ENCODE results near the gene CTSW. TPM values are rescaled to one million over a fixed set of nuclear protein-coding genes. Genes with fewer than 3 reads are reported as not detected.
A peak's percentile ranks its signal among the peaks of the same experiment; 100 is the strongest.

Gene CTSW
- total and polyA plus RNA-seq, 4 donors = 2.9 to 8.7 (median 3.8) TPM

GRCh38 chr11:65892661-65893317 is 13.2 kb downstream of the CTSW start:
- H3K27ac ChIP-seq (ENCODE audit: low read depth in 1 of 2, low read length in 1 of 2) = peak overlapping the region; percentile 24 to 93
- DNase-seq (no peak), ATAC-seq (ENCODE audit: insufficient read depth, low FRiP score) (no peak)
- H3K4me1 ChIP-seq (ENCODE audit: control insufficient read depth in 5 of 5, insufficient read depth in 5 of 5, low read length in 5 of 5) = peaks cover 5 to 49% (median 7%) of the 10 kb centered on the region in 5 donors
- no peaks in the 10 kb centered on the region for H3K36me3 ChIP-seq (ENCODE audit: control insufficient read depth in 4 of 4, insufficient read depth in 4 of 4, low read length in 4 of 4)
- H3K27me3 ChIP-seq (ENCODE audit: control insufficient read depth in 3 of 3, insufficient read depth in 3 of 3, low read length in 2 of 3) = peaks cover 0 to 15% (median 10%) of the 10 kb centered on the region in 3 donors
- no peak overlapping the region for H3K4me3 ChIP-seq
- no peaks in the 10 kb centered on the region for H3K9me3 ChIP-seq (ENCODE audit: control insufficient read depth in 4 of 4, insufficient read depth in 3 of 4, low read length in 3 of 4)
- no peak overlapping the region for H3K9ac ChIP-seq (ENCODE audit: insufficient read depth in 1 of 2, low read length in 2 of 2)
- no peak for TF ChIP-seq CTCF (IDR thresholded peaks at IDR 0.05; ENCODE audit: control extremely low read depth, extremely low read depth)
- 69 to 79% methylated on average over 10 of the region's 10 CpGs for WGBS, 2 donors

- DNase-seq (no peak), ATAC-seq (ENCODE audit: insufficient read depth, low FRiP score) (no peak)
- WGBS, 2 donors = 21 to 41% methylated on average over 16 of the region's 16 CpGs
- Histone ChIP-seq H3K9ac (ENCODE audit: insufficient read depth in 1 of 2, low read length in 2 of 2) (no peak overlapping the region), H3K4me1 (ENCODE audit: control insufficient read depth in 5 of 5, insufficient read depth in 5 of 5, low read length in 5 of 5) (peaks cover 4 to 40% (median 7%) of the 10 kb centered on the region in 5 donors), H3K27ac (ENCODE audit: low read depth in 1 of 2, low read length in 1 of 2) (peak overlapping the region; percentile 62 to 94), H3K4me3 (no peak overlapping the region), H3K36me3 (ENCODE audit: control insufficient read depth in 4 of 4, insufficient read depth in 4 of 4, low read length in 4 of 4) (no peaks in the 10 kb centered on the region), H3K27me3 (ENCODE audit: control insufficient read depth in 3 of 3, insufficient read depth in 3 of 3, low read length in 2 of 3) (peaks cover 0 to 27% (median 18%) of the 10 kb centered on the region in 3 donors), H3K9me3 (ENCODE audit: control insufficient read depth in 4 of 4, insufficient read depth in 3 of 4, low read length in 3 of 4) (no peaks in the 10 kb centered on the region)
- no peak for TF ChIP-seq CTCF (IDR thresholded peaks at IDR 0.05; ENCODE audit: control extremely low read depth, extremely low read depth)
Observed at GRCh38 chr11:65894034-65894591, 14.5 kb downstream of the CTSW start.

- Histone ChIP-seq H3K9me3 (ENCODE audit: control insufficient read depth in 4 of 4, insufficient read depth in 3 of 4, low read length in 3 of 4) (no peaks in the 10 kb centered on the region), H3K4me1 (ENCODE audit: control insufficient read depth in 5 of 5, insufficient read depth in 5 of 5, low read length in 5 of 5) (peaks cover 0 to 29% (median 5%) of the 10 kb centered on the region in 5 donors), H3K27me3 (ENCODE audit: control insufficient read depth in 3 of 3, insufficient read depth in 3 of 3, low read length in 2 of 3) (peaks cover 0 to 34% (median 23%) of the 10 kb centered on the region in 3 donors), H3K27ac (ENCODE audit: low read depth in 1 of 2, low read length in 1 of 2) (no peak overlapping the region), H3K4me3 (no peak overlapping the region), H3K36me3 (ENCODE audit: control insufficient read depth in 4 of 4, insufficient read depth in 4 of 4, low read length in 4 of 4) (no peaks in the 10 kb centered on the region), H3K9ac (ENCODE audit: insufficient read depth in 1 of 2, low read length in 2 of 2) (no peak overlapping the region)
- DNase-seq (no peak), ATAC-seq (ENCODE audit: insufficient read depth, low FRiP score) (no peak)
- no peak for TF ChIP-seq CTCF (IDR thresholded peaks at IDR 0.05; ENCODE audit: control extremely low read depth, extremely low read depth)
- WGBS, 2 donors = 93 to 94% methylated on average over 5 of the region's 5 CpGs
Observed at GRCh38 chr11:65895482-65895981, 15.9 kb downstream of the CTSW start.
